Memory B cell (primary cell): ENCODE results near the gene OXNAD1.

Source experiments
- ATAC-seq: fragments of 150-1000 bp; cut with Tn5 transposase; 2 replicates; pipeline ENCODE4 v1.10.0; 2021; ENCODE audit warnings: low read depth, mild to moderate bottlenecking, moderate library complexity
- DNase-seq, 2 donors: peaks; one replicate each; pipeline ENCODE4 v3.0.0; 2022; ENCODE audit warnings: low spot score in 2 of 2
- H3K27ac Mint-ChIP-seq: one replicate; pipeline ENCODE4 v1.8.0; 2022; ENCODE audit warnings: mild to moderate bottlenecking, moderate library complexity, mixed read lengths
- H3K27me3 Mint-ChIP-seq: one replicate; pipeline ENCODE4 v1.8.0; 2022; ENCODE audit warnings: mixed read lengths
- H3K36me3 Mint-ChIP-seq: one replicate; pipeline ENCODE4 v1.8.0; 2022; ENCODE audit warnings: mild to moderate bottlenecking, mixed read lengths
- H3K4me1 Mint-ChIP-seq: one replicate; pipeline ENCODE4 v1.8.0; 2022; ENCODE audit warnings: mixed read lengths
- H3K4me3 Mint-ChIP-seq: one replicate; pipeline ENCODE4 v1.8.0; 2022; ENCODE audit warnings: mild to moderate bottlenecking, moderate library complexity, mixed read lengths
- H3K9me3 Mint-ChIP-seq: one replicate; pipeline ENCODE4 v1.8.0; 2022; ENCODE audit warnings: mixed read lengths

The OXNAD1 gene

GRCh38 chr3:16264708-16265454, at the start of gene OXNAD1, which contains the start of gene DPH3:
Gene OXNAD1, plus strand, starts transcription at chr3:16265212. Its CDS starts 5,741 bp downstream, at chr3:16270953.
Gene DPH3, minus strand, starts transcription at chr3:16264943. Its CDS starts 67 bp downstream, at chr3:16264876.
- DNase-seq (peak; percentile 98 to 100), ATAC-seq (peak; percentile 93)
- Mint-ChIP-seq H3K27me3 (no peaks in the 10 kb centered on the region), H3K27ac (peak within 1 kb of the TSS; percentile 98), H3K9me3 (no peaks in the 10 kb centered on the region), H3K4me1 (peaks cover 10% of the 10 kb centered on the region), H3K4me3 (peak within 1 kb of the TSS; percentile 99), H3K36me3 (peaks cover 4% of the 10 kb centered on the region)

GRCh38 chr3:16216373-16216935, 48.6 kb upstream of the OXNAD1 start:
- ATAC-seq (no peak), DNase-seq (no peak)
- no peaks in the 10 kb centered on the region for H3K9me3 Mint-ChIP-seq
- H3K27me3 Mint-ChIP-seq: peaks cover 4% of the 10 kb centered on the region
- no peak overlapping the region for H3K4me3 Mint-ChIP-seq
- no peak overlapping the region for H3K27ac Mint-ChIP-seq
- H3K36me3 Mint-ChIP-seq: no peaks in the 10 kb centered on the region
- no peaks in the 10 kb centered on the region for H3K4me1 Mint-ChIP-seq

- no peak for ATAC-seq
- H3K4me3 Mint-ChIP-seq: no peak overlapping the region
- no peak for DNase-seq
- no peaks in the 10 kb centered on the region for H3K27me3 Mint-ChIP-seq
- no peak overlapping the region for H3K27ac Mint-ChIP-seq
- H3K4me1 Mint-ChIP-seq: peaks cover 4% of the 10 kb centered on the region
- H3K36me3 Mint-ChIP-seq: no peaks in the 10 kb centered on the region
- no peaks in the 10 kb centered on the region for H3K9me3 Mint-ChIP-seq
These were observed 45.2 kb upstream of the OXNAD1 start for GRCh38 chr3:16219777-16220176.

GRCh38 chr3:16221990-16222389, 43.0 kb upstream of the OXNAD1 start:
- H3K4me3 Mint-ChIP-seq: no peak overlapping the region
- no peaks in the 10 kb centered on the region for H3K27me3 Mint-ChIP-seq
- peaks cover 2% of the 10 kb centered on the region for H3K9me3 Mint-ChIP-seq
- DNase-seq (no peak), ATAC-seq (no peak)
- H3K4me1 Mint-ChIP-seq: peaks cover 4% of the 10 kb centered on the region
- H3K36me3 Mint-ChIP-seq: no peaks in the 10 kb centered on the region
- H3K27ac Mint-ChIP-seq: no peak overlapping the region

GRCh38 chr3:16222547-16222946, 42.5 kb upstream of the OXNAD1 start:
- Mint-ChIP-seq H3K36me3 (no peaks in the 10 kb centered on the region), H3K4me3 (no peak overlapping the region), H3K9me3 (peaks cover 2% of the 10 kb centered on the region), H3K4me1 (peaks cover 4% of the 10 kb centered on the region), H3K27ac (no peak overlapping the region), H3K27me3 (no peaks in the 10 kb centered on the region)
- ATAC-seq: no peak
- DNase-seq: no peak

- Mint-ChIP-seq H3K4me3 (no peak overlapping the region), H3K27ac (no peak overlapping the region), H3K4me1 (peaks cover 4% of the 10 kb centered on the region), H3K36me3 (no peaks in the 10 kb centered on the region), H3K27me3 (no peaks in the 10 kb centered on the region), H3K9me3 (peaks cover 2% of the 10 kb centered on the region)
- DNase-seq (no peak), ATAC-seq (peak; percentile 53)
These were observed 40.7 kb upstream of the OXNAD1 start for GRCh38 chr3:16224325-16224724.

- Mint-ChIP-seq H3K9me3 (peaks cover 2% of the 10 kb centered on the region), H3K27ac (no peak overlapping the region), H3K4me1 (peaks cover 4% of the 10 kb centered on the region), H3K36me3 (no peaks in the 10 kb centered on the region), H3K27me3 (peaks cover 4% of the 10 kb centered on the region), H3K4me3 (no peak overlapping the region)
- no peak for ATAC-seq
- DNase-seq: no peak
These were observed 37.4 kb upstream of the OXNAD1 start for GRCh38 chr3:16227566-16227965.

- DNase-seq (no peak), ATAC-seq (no peak)
- H3K27me3 Mint-ChIP-seq: peaks cover 11% of the 10 kb centered on the region
- H3K4me1 Mint-ChIP-seq: no peaks in the 10 kb centered on the region
- peaks cover 3% of the 10 kb centered on the region for H3K36me3 Mint-ChIP-seq
- peaks cover 5% of the 10 kb centered on the region for H3K9me3 Mint-ChIP-seq
- H3K4me3 Mint-ChIP-seq: no peak overlapping the region
- H3K27ac Mint-ChIP-seq: no peak overlapping the region
These were observed 35.3 kb upstream of the OXNAD1 start for GRCh38 chr3:16229681-16230080.

- no peak for DNase-seq
- no peak for ATAC-seq
- H3K27me3 Mint-ChIP-seq: peaks cover 13% of the 10 kb centered on the region
- no peaks in the 10 kb centered on the region for H3K4me1 Mint-ChIP-seq
- H3K9me3 Mint-ChIP-seq: peaks cover 3% of the 10 kb centered on the region
- H3K36me3 Mint-ChIP-seq: peaks cover 3% of the 10 kb centered on the region
- H3K4me3 Mint-ChIP-seq: no peak overlapping the region
- no peak overlapping the region for H3K27ac Mint-ChIP-seq
These were observed 33.0 kb upstream of the OXNAD1 start for GRCh38 chr3:16231983-16232382.

- DNase-seq: no peak
- Mint-ChIP-seq H3K27ac (no peak overlapping the region), H3K27me3 (peaks cover 13% of the 10 kb centered on the region), H3K4me3 (no peak overlapping the region), H3K4me1 (no peaks in the 10 kb centered on the region), H3K9me3 (peaks cover 3% of the 10 kb centered on the region), H3K36me3 (peaks cover 3% of the 10 kb centered on the region)
- ATAC-seq: no peak
These were observed 31.2 kb upstream of the OXNAD1 start for GRCh38 chr3:16233806-16234205.

GRCh38 chr3:16234281-16234680, 30.7 kb upstream of the OXNAD1 start:
- no peak for ATAC-seq
- no peak for DNase-seq
- no peak overlapping the region for H3K27ac Mint-ChIP-seq
- H3K36me3 Mint-ChIP-seq: peaks cover 3% of the 10 kb centered on the region
- peaks cover 13% of the 10 kb centered on the region for H3K27me3 Mint-ChIP-seq
- H3K4me1 Mint-ChIP-seq: no peaks in the 10 kb centered on the region
- no peak overlapping the region for H3K4me3 Mint-ChIP-seq
- H3K9me3 Mint-ChIP-seq: peaks cover 3% of the 10 kb centered on the region

GRCh38 chr3:16236030-16236639, 28.9 kb upstream of the OXNAD1 start:
- Mint-ChIP-seq H3K36me3 (peaks cover 3% of the 10 kb centered on the region), H3K4me1 (no peaks in the 10 kb centered on the region), H3K9me3 (peaks cover 3% of the 10 kb centered on the region), H3K27ac (no peak overlapping the region), H3K27me3 (peaks cover 9% of the 10 kb centered on the region), H3K4me3 (no peak overlapping the region)
- ATAC-seq: no peak
- DNase-seq: no peak

- Mint-ChIP-seq H3K36me3 (peaks cover 3% of the 10 kb centered on the region), H3K27me3 (peaks cover 9% of the 10 kb centered on the region), H3K4me3 (no peak overlapping the region), H3K27ac (no peak overlapping the region), H3K9me3 (peaks cover 3% of the 10 kb centered on the region), H3K4me1 (no peaks in the 10 kb centered on the region)
- ATAC-seq (no peak), DNase-seq (no peak)
These were observed 28.1 kb upstream of the OXNAD1 start for GRCh38 chr3:16236856-16237393.

GRCh38 chr3:16239086-16239770, 25.8 kb upstream of the OXNAD1 start:
- Mint-ChIP-seq H3K4me3 (no peak overlapping the region), H3K4me1 (no peaks in the 10 kb centered on the region), H3K9me3 (peaks cover 3% of the 10 kb centered on the region), H3K27ac (no peak overlapping the region), H3K27me3 (peaks cover 9% of the 10 kb centered on the region), H3K36me3 (peaks cover 3% of the 10 kb centered on the region)
- DNase-seq (no peak), ATAC-seq (no peak)
